Stimulated activated CD8-positive, alpha-beta memory T cell treated with anti-CD3 and anti-CD28 coated beads, Interleukin-2, amount 100 ng/mL, for 1 hour (primary cell): ENCODE results near the gene CCDC8.
"Not testable (repeated sequence)": the region's sequence is repeated elsewhere in the genome, so short reads cannot be mapped to it uniquely, and the experiment has no call there.

Source experiments
- DNase-seq, 2 donors: peaks; one replicate each; pipeline ENCODE4 v3.0.0-alpha.2; 2020; ENCODE audit warnings: low read depth in 2 of 2

Gene CCDC8

GRCh38 chr19:46413262-46414031, at the start of gene CCDC8:
TSS of gene CCDC8 (minus strand) at chr19:46413564. CDS start at chr19:46412810, 754 bp downstream.
- no peak for DNase-seq

- DNase-seq = no peak
These were observed 48.2 kb upstream of the CCDC8 start for GRCh38 chr19:46461537-46461936.

GRCh38 chr19:46460981-46461380, 47.6 kb upstream of the CCDC8 start:
- no peak for DNase-seq

- DNase-seq = no peak
These were observed 46.7 kb upstream of the CCDC8 start for GRCh38 chr19:46460055-46460454.

GRCh38 chr19:46456930-46457329, 43.6 kb upstream of the CCDC8 start:
- no peak for DNase-seq

- no peak for DNase-seq
These were observed 40.9 kb upstream of the CCDC8 start for GRCh38 chr19:46454244-46454643.

GRCh38 chr19:46453661-46454060, 40.3 kb upstream of the CCDC8 start:
- DNase-seq = no peak

GRCh38 chr19:46452186-46452585, 38.8 kb upstream of the CCDC8 start:
- no peak for DNase-seq

- DNase-seq = no peak
These were observed 38.0 kb upstream of the CCDC8 start for GRCh38 chr19:46451352-46451751.

- no peak for DNase-seq
These were observed 37.4 kb upstream of the CCDC8 start for GRCh38 chr19:46450737-46451136.

GRCh38 chr19:46449228-46449627, 35.9 kb upstream of the CCDC8 start:
- DNase-seq = no peak

GRCh38 chr19:46448601-46449000, 35.2 kb upstream of the CCDC8 start:
- DNase-seq = no peak

- DNase-seq = no peak
These were observed 34.5 kb upstream of the CCDC8 start for GRCh38 chr19:46447824-46448223.

GRCh38 chr19:46447006-46447405, 33.6 kb upstream of the CCDC8 start:
- DNase-seq = no peak

GRCh38 chr19:46446021-46446420, 32.7 kb upstream of the CCDC8 start:
- DNase-seq = no peak

GRCh38 chr19:46442808-46443450, 29.6 kb upstream of the CCDC8 start:
- DNase-seq = no peak

- DNase-seq = no peak
These were observed 28.5 kb upstream of the CCDC8 start for GRCh38 chr19:46441866-46442265.

- not testable (repeated sequence) for DNase-seq
These were observed 22.3 kb upstream of the CCDC8 start for GRCh38 chr19:46435689-46436088.

GRCh38 chr19:46435009-46435408, 21.6 kb upstream of the CCDC8 start:
- no peak for DNase-seq

GRCh38 chr19:46433470-46433869, 20.1 kb upstream of the CCDC8 start:
- DNase-seq = not testable (repeated sequence)

- DNase-seq = no peak
These were observed 18.5 kb upstream of the CCDC8 start for GRCh38 chr19:46431824-46432223.

- no peak for DNase-seq
These were observed 16.6 kb upstream of the CCDC8 start for GRCh38 chr19:46429999-46430398.
